ENCODE measurements around the gene DPP6. TPM values are rescaled to one million over a fixed set of nuclear protein-coding genes. Genes with fewer than 3 reads are reported as not detected.
"Not testable (repeated sequence)": the region's sequence is repeated elsewhere in the genome, so short reads cannot be mapped to it uniquely, and the experiment has no call there.

Gene DPP6
- total RNA-seq, 1 experiment from 2014 or later: not detected

- DNase-seq (ENCODE audit: low spot score): no peak
- H3K9me3 Mint-ChIP-seq: peaks cover 17% of the 10 kb centered on the region
- TF ChIP-seq NFATC4 (CRISPR knock-in tag; IDR thresholded peaks at IDR 0.05) (no peak), ZNF425 (CRISPR knock-in tag; conservative IDR thresholded peaks at IDR 0.05) (no peak)
- H3K27me3 Mint-ChIP-seq (ENCODE audit: low read depth): peaks cover 13% of the 10 kb centered on the region
- CTCF ChIA-PET: interaction anchor here (0.6 to 1.4 kb wide), 2 partner anchors 9 to 35 kb away, joined by 3 read pairs; no protein-coding TSS in a partner anchor
- no peak overlapping the region for H3K4me3 Mint-ChIP-seq
- H3K4me1 Mint-ChIP-seq: peaks cover 3% of the 10 kb centered on the region
- no peaks in the 10 kb centered on the region for H3K36me3 Mint-ChIP-seq
- no peak for ATAC-seq
- POLR2A ChIA-PET: no interaction called here
- H3K27ac Mint-ChIP-seq: no peak overlapping the region
Observed at GRCh38 chr7:154918741-154919140, 866.5 kb downstream of the DPP6 start.

GRCh38 chr7:154919344-154920225 is 867.4 kb downstream of the DPP6 start:
- Mint-ChIP-seq H3K36me3 (no peaks in the 10 kb centered on the region), H3K27me3 (ENCODE audit: low read depth) (peaks cover 6% of the 10 kb centered on the region), H3K4me1 (no peaks in the 10 kb centered on the region), H3K9me3 (peaks cover 17% of the 10 kb centered on the region), H3K27ac (no peak overlapping the region), H3K4me3 (no peak overlapping the region)
- no peak for TF ChIP-seq CREB1 (CRISPR knock-in tag; IDR thresholded peaks at IDR 0.05)
- no peak for TF ChIP-seq SOX15 (CRISPR knock-in tag; IDR thresholded peaks at IDR 0.05)
- TF ChIP-seq TEAD1 (CRISPR knock-in tag; IDR thresholded peaks at IDR 0.05): no peak
- no peak for TF ChIP-seq IRF1 (CRISPR knock-in tag; IDR thresholded peaks at IDR 0.05)
- no peak for TF ChIP-seq USF1 (CRISPR knock-in tag; IDR thresholded peaks at IDR 0.05)
- no peak for TF ChIP-seq JAZF1 (CRISPR knock-in tag; IDR thresholded peaks at IDR 0.05)
- TF ChIP-seq CDX4 (CRISPR knock-in tag; IDR thresholded peaks at IDR 0.05; ENCODE audit: borderline replicate concordance): no peak
- no peak for TF ChIP-seq HMGA2 (CRISPR knock-in tag; IDR thresholded peaks at IDR 0.05)
- TF ChIP-seq EMX1 (CRISPR knock-in tag; IDR thresholded peaks at IDR 0.05): no peak
- no peak for TF ChIP-seq RELA (CRISPR knock-in tag; IDR thresholded peaks at IDR 0.05; ENCODE audit: borderline replicate concordance)
- no peak for TF ChIP-seq HMGXB4 (CRISPR knock-in tag; IDR thresholded peaks at IDR 0.05)
- no peak for TF ChIP-seq ATF6 (CRISPR knock-in tag; IDR thresholded peaks at IDR 0.05)
- TF ChIP-seq ZNF232 (CRISPR knock-in tag; IDR thresholded peaks at IDR 0.05): no peak
- no peak for TF ChIP-seq ZNF423 (CRISPR knock-in tag; IDR thresholded peaks at IDR 0.05)
- no peak for TF ChIP-seq CREM (CRISPR knock-in tag; IDR thresholded peaks at IDR 0.05)
- no peak for TF ChIP-seq TP53 (CRISPR knock-in tag; IDR thresholded peaks at IDR 0.05)
- TF ChIP-seq SP1 (CRISPR knock-in tag; conservative IDR thresholded peaks at IDR 0.05): no peak
- TF ChIP-seq ZNF138 (CRISPR knock-in tag; conservative IDR thresholded peaks at IDR 0.05): no peak
- TF ChIP-seq ATF1 (CRISPR knock-in tag; IDR thresholded peaks at IDR 0.05): no peak
- no peak for ATAC-seq
- no peak for DNase-seq (ENCODE audit: low spot score)
- CTCF ChIA-PET: interaction anchor here (1.4 kb wide), 1 partner anchor 34 kb away, joined by 3 read pairs; no protein-coding TSS in a partner anchor
- POLR2A ChIA-PET: no interaction called here

- H3K27me3 Mint-ChIP-seq (ENCODE audit: low read depth): not testable (repeated sequence)
Observed at GRCh38 chr7:154922472-154922871, 870.3 kb downstream of the DPP6 start.

More at GRCh38 chr7:154922472-154922871, 870.3 kb downstream of the DPP6 start:
- CTCF ChIA-PET; ATAC-seq; H3K27ac Mint-ChIP-seq; POLR2A ChIA-PET; H3K36me3 Mint-ChIP-seq; H3K4me3 Mint-ChIP-seq; H3K4me1 Mint-ChIP-seq; DNase-seq (ENCODE audit: low spot score): not testable (repeated sequence)
- peaks cover 17% of the 10 kb centered on the region for H3K9me3 Mint-ChIP-seq
